Activated naive CD4-positive, alpha-beta T cell (primary cell): Measurements from ENCODE around the gene VEGFB.

Experiments used
- DNase-seq, 4 experiments: peaks; one replicate each; lab custom pipeline; 2025; lab: John Stamatoyannopoulos, UW

VEGFB gene

GRCh38 chr11:64210301-64211020 lies 23.9 kb upstream of the VEGFB start:
- no peak for DNase-seq

- DNase-seq, result no peak
These were observed 23.1 kb upstream of the VEGFB start for GRCh38 chr11:64211181-64211872.

GRCh38 chr11:64216879-64217278 lies 17.5 kb upstream of the VEGFB start:
- DNase-seq, result no peak

GRCh38 chr11:64218628-64219353 lies 15.6 kb upstream of the VEGFB start:
- DNase-seq, result no peak

GRCh38 chr11:64219354-64219684 lies 15.1 kb upstream of the VEGFB start:
- DNase-seq, result no peak

GRCh38 chr11:64219755-64220154 lies 14.6 kb upstream of the VEGFB start:
- DNase-seq, result no peak

GRCh38 chr11:64220271-64220670 lies 14.1 kb upstream of the VEGFB start:
- DNase-seq, result no peak

GRCh38 chr11:64220798-64221197 lies 13.6 kb upstream of the VEGFB start:
- no peak for DNase-seq

GRCh38 chr11:64222651-64223000 lies 11.8 kb upstream of the VEGFB start:
- DNase-seq, result no peak

GRCh38 chr11:64223001-64223651 lies 11.3 kb upstream of the VEGFB start:
- no peak for DNase-seq

- no peak for DNase-seq
These were observed 10.1 kb upstream of the VEGFB start for GRCh38 chr11:64224151-64224890.

- DNase-seq, result no peak
These were observed 9.3 kb upstream of the VEGFB start for GRCh38 chr11:64224891-64225607.

- peak; percentile 78 to 90 (median 82) for DNase-seq
These were observed 8.5 kb upstream of the VEGFB start, which contains the start of the genes NUDT22 and TRPT1 for GRCh38 chr11:64225608-64226506. Gene NUDT22 (plus strand): TSS chr11:64226274. CDS start chr11:64226653, 379 bp downstream. Gene TRPT1 (minus strand): TSS chr11:64226186. CDS start chr11:64225860, 326 bp downstream.

- peak in 1 of 4 experiments; percentile 36 for DNase-seq
These were observed 7.8 kb upstream of the VEGFB start for GRCh38 chr11:64226507-64227051.

- no peak for DNase-seq
These were observed 6.9 kb upstream of the VEGFB start for GRCh38 chr11:64227405-64227956.

- no peak for DNase-seq
These were observed 5.2 kb upstream of the VEGFB start for GRCh38 chr11:64229090-64229743.

- DNase-seq, result no peak
These were observed 4.6 kb upstream of the VEGFB start for GRCh38 chr11:64229744-64230170.

GRCh38 chr11:64230171-64230984 lies 4.0 kb upstream of the VEGFB start, which contains the start of gene DNAJC4:
Gene DNAJC4 (plus strand): TSS chr11:64230548. CDS start chr11:64230855, 307 bp downstream.
- peak; percentile 59 to 79 (median 63) for DNase-seq
